Activated CD4-positive, CD25-positive, alpha-beta regulatory T cell (primary cell): Measurements from ENCODE around the gene CDKN2A.

Source experiments
- DNase-seq, 4 experiments: peaks; one replicate each; lab custom pipeline; 2025; lab: John Stamatoyannopoulos, UW

The CDKN2A gene

GRCh38 chr9:21993893-21994555 is at the start of gene CDKN2A:
Gene CDKN2A (minus strand): TSS chr9:21994392.
- DNase-seq: peak in 3 of 4 experiments; percentile 12 to 32 (median 13)

- DNase-seq: no peak
Measured at GRCh38 chr9:22043928-22044327, 49.7 kb upstream of the CDKN2A start.

- no peak for DNase-seq
Measured at GRCh38 chr9:22041775-22042174, 47.6 kb upstream of the CDKN2A start.

GRCh38 chr9:22041344-22041743 is 47.2 kb upstream of the CDKN2A start:
- no peak for DNase-seq

GRCh38 chr9:22040760-22041159 is 46.6 kb upstream of the CDKN2A start:
- no peak for DNase-seq

GRCh38 chr9:22039258-22039657 is 45.1 kb upstream of the CDKN2A start:
- no peak for DNase-seq

GRCh38 chr9:22037954-22038690 is 43.9 kb upstream of the CDKN2A start:
- no peak for DNase-seq

GRCh38 chr9:22036866-22037626 is 42.9 kb upstream of the CDKN2A start:
- DNase-seq: no peak

- DNase-seq: no peak
Measured at GRCh38 chr9:22035591-22036011, 41.4 kb upstream of the CDKN2A start.

GRCh38 chr9:22033012-22033630 is 38.9 kb upstream of the CDKN2A start:
- no peak for DNase-seq

- DNase-seq: no peak
Measured at GRCh38 chr9:22031655-22032411, 37.6 kb upstream of the CDKN2A start.

- DNase-seq: no peak
Measured at GRCh38 chr9:22030101-22030598, 36.0 kb upstream of the CDKN2A start.

- no peak for DNase-seq
Measured at GRCh38 chr9:22029231-22029630, 35.0 kb upstream of the CDKN2A start.

- no peak for DNase-seq
Measured at GRCh38 chr9:22028394-22028793, 34.2 kb upstream of the CDKN2A start.

- no peak for DNase-seq
Measured at GRCh38 chr9:22026696-22027095, 32.5 kb upstream of the CDKN2A start.

- DNase-seq: no peak
Measured at GRCh38 chr9:22022396-22022795, 28.2 kb upstream of the CDKN2A start.

- no peak for DNase-seq
Measured at GRCh38 chr9:22010866-22011625, 16.9 kb upstream of the CDKN2A start.

- DNase-seq: no peak
Measured at GRCh38 chr9:22009506-22009867, 15.3 kb upstream of the CDKN2A start.

- peak; percentile 8 to 54 (median 26) for DNase-seq
Measured at GRCh38 chr9:22008717-22009505, 14.7 kb upstream of the CDKN2A start, which contains the start of gene CDKN2B. Gene CDKN2B (minus strand): TSS chr9:22009305. CDS start chr9:22008953, 352 bp downstream.

GRCh38 chr9:22008384-22008716 is 14.2 kb upstream of the CDKN2A start:
- DNase-seq: no peak
